GM21528 (cell line): ENCODE results near the gene ACAP3.

Source experiments
- ATAC-seq: cut with Tn5 transposase; IDR thresholded peaks from one replicate; pipeline ENCODE4 v1.9.1; 2021; ENCODE audit warnings: mild to moderate bottlenecking, moderate library complexity; ENCODE audit not compliant: unreplicated experiment, low FRiP score

The ACAP3 gene

GRCh38 chr1:1307923-1308755 is at the start of gene ACAP3, which contains the start of gene PUSL1:
Gene ACAP3 (minus strand): TSS chr1:1307930. CDS start chr1:1307815, 115 bp downstream.
Gene PUSL1 (plus strand): TSS chr1:1308597. CDS start chr1:1308644, 47 bp downstream.
- ATAC-seq = peak; percentile 53

- no peak for ATAC-seq
These were observed 49.2 kb upstream of the ACAP3 start for GRCh38 chr1:1356796-1357401.

- no peak for ATAC-seq
These were observed 48.6 kb upstream of the ACAP3 start for GRCh38 chr1:1356166-1356795.

- ATAC-seq = no peak
These were observed 47.7 kb upstream of the ACAP3 start for GRCh38 chr1:1355416-1355815.

GRCh38 chr1:1354271-1355247 is 46.8 kb upstream of the ACAP3 start:
- ATAC-seq = no peak

GRCh38 chr1:1353389-1354151 is 45.8 kb upstream of the ACAP3 start:
- no peak for ATAC-seq

GRCh38 chr1:1352786-1353388 is 45.2 kb upstream of the ACAP3 start:
- ATAC-seq = no peak

GRCh38 chr1:1351511-1352427 is 44.0 kb upstream of the ACAP3 start:
- ATAC-seq = no peak

GRCh38 chr1:1349256-1350012 is 41.7 kb upstream of the ACAP3 start, which contains the start of gene DVL1:
Gene DVL1 (minus strand): TSS chr1:1349418. CDS start chr1:1349065, 353 bp downstream.
- ATAC-seq = peak; percentile 57

GRCh38 chr1:1348420-1349255 is 40.9 kb upstream of the ACAP3 start:
- ATAC-seq = peak; percentile 35

- peak; percentile 1 for ATAC-seq
These were observed 40.1 kb upstream of the ACAP3 start for GRCh38 chr1:1347663-1348419.

GRCh38 chr1:1347026-1347595 is 39.4 kb upstream of the ACAP3 start:
- ATAC-seq = no peak

GRCh38 chr1:1346501-1346890 is 38.8 kb upstream of the ACAP3 start:
- no peak for ATAC-seq

GRCh38 chr1:1345860-1346500 is 38.2 kb upstream of the ACAP3 start:
- ATAC-seq = no peak

- no peak for ATAC-seq
These were observed 37.7 kb upstream of the ACAP3 start for GRCh38 chr1:1345384-1345783.
